C4-2B (cell line): Measurements from ENCODE around the gene SCNN1A.

ENCODE experiments used
- H3K27ac ChIP-seq: fragments of 450-650 bp; 2 replicates; pipeline ENCODE4 v1.5.1; 2017
- CTCF ChIP-seq: fragments of 450-650 bp; conservative IDR thresholded peaks from 2 replicates; pipeline ENCODE4 v1.5.1; 2017; ENCODE audit warnings: mild to moderate bottlenecking
- ZFX ChIP-seq: fragments of 450-650 bp; IDR thresholded peaks from 2 replicates; pipeline ENCODE4 v1.6.1; 2017

Gene SCNN1A

DNA sequence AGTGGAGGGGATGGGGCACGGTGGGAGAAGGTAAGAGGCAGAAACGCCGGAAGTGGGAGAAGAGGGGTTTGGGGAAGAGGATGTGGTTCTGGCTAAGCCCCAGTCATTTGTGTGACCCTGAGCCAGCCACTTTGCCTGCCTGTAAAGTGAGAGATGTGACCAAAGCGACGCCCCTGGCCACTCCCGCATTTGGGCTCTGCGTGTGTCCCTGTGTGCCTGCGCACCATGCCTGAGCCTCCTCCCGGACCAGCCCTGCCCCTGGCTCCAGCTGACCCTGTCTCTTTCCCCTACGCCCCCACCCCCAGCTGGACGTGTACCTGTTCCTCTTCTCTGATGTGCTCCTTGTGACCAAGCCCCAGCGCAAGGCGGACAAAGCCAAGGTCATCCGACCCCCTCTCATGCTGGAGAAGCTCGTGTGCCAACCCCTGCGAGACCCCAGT, 56.9 kb downstream of the SCNN1A start:
- no peak overlapping the region for H3K27ac ChIP-seq
- TF ChIP-seq ZFX (no peak), CTCF (no peak)

DNA sequence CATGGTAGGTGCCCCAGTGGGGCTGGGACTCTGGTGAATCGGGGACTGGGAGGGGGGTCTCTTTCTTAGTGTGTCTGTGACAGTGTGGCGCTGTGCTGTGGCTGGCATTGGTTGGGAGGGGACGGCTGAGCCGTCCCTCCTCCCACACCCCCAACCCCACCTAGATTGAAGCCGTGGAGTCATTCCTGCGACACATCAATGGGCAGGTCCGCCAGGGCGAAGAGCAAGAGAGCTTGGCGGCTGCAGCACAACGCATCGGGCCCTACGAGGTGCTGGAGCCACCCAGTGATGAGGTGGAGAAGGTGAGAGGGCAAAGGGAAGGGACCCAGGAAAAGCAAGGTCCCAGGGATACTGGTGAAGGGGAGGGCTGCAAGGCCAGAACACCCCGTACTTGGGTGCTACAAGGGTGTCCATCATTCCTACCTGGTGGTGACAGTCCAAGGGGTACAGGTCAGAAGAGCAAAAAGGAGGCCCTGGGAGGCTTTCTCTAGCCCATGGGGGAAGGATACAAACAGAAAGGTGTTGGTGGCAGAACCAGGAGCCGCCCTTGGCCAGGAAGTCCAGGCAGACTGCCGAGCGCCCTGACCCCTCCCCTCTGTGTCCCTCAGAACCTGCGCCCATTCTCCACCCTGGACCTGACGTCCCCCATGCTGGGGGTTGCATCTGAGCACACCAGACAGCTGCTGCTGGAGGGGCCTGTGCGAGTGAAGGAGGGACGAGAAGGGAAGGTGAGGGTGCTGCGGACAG, 57.5 kb downstream of the SCNN1A start:
- TF ChIP-seq CTCF = no peak
- TF ChIP-seq ZFX = no peak

GRCh38 chr12:6316921-6317692, 58.3 kb downstream of the SCNN1A start:
- no peak overlapping the region for H3K27ac ChIP-seq
- TF ChIP-seq CTCF = no peak

More for the DNA sequence above, 57.5 kb downstream of the SCNN1A start:
- no peak overlapping the region for H3K27ac ChIP-seq

GRCh38 chr12:6315704-6316597, 59.4 kb downstream of the SCNN1A start:
- H3K27ac ChIP-seq = no peak overlapping the region
- TF ChIP-seq CTCF (no peak), ZFX (no peak)

DNA sequence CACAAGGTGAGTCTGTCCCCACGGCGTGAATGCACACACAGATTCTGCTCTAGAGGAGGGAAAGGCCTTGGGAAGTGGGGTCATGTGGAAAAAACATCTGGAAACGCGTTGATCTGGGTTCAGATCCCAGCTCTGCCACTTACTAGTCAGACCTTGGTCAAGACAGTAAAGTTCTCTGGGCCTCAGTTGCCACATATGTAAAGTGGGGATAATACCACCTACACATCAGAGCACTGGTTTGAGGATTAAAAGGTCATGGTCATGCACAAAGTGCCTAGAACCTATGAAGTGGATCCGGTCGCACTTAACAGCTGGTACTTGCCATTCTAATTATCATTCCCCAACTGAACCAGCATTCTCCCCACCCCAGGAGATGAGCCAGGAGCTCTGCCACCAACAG, 60.2 kb downstream of the SCNN1A start:
- H3K27ac ChIP-seq = no peak overlapping the region
- TF ChIP-seq ZFX (no peak), CTCF (no peak)

GRCh38 chr12:6314776-6315175, 60.6 kb downstream of the SCNN1A start:
- no peak overlapping the region for H3K27ac ChIP-seq
- TF ChIP-seq ZFX (no peak), CTCF (no peak)
